K562 (cell line): ENCODE data around the gene CRX. TPM values are rescaled to one million over a fixed set of nuclear protein-coding genes. Genes with fewer than 3 reads are reported as not detected.

Experiments
- ATAC-seq: fragments of 200-7000 bp; cut with Tn5 transposase; 3 replicates; pipeline ENCODE4 v1.9.1; 2020; ENCODE audit warnings: moderate library complexity
- BruUV-seq: library from RNA; stranded (reverse); fragments of 400-500 nt; replicated peaks from 2 replicates; lab custom pipeline; 2021; lab: Mats Ljungman, UMichigan
- CTCF ChIA-PET: fragments of 300-600 bp; formaldehyde crosslinking; extraction: SDS; loops from one replicate; lab custom pipeline; 2021; ENCODE audit warnings: low intra/inter-chr PET ratio; lab: Yijun Ruan, JAX
- POLR2A ChIA-PET: fragments of 300-600, 350-650 bp; sonication (Branson Sonifier 250); formaldehyde crosslinking; extraction: SDS; loops from one replicate; lab custom pipeline; 2021; ENCODE audit warnings: antibody characterized with exemption, inconsistent platforms; lab: Yijun Ruan, JAX
- DNase-seq, 4 experiments: peaks; one replicate each; pipeline versions ENCODE4 v3.0.0 to v3.0.0-alpha.2; 2011 to 2018; ENCODE audit warnings: low spot score in 3 of 4, mixed read lengths in 3 of 4; ENCODE audit errors: extremely low read depth in 1 of 4
- FAIRE-seq: peaks from 2 replicates; lab custom pipeline; 2011; peaks lifted over from hg19 to GRCh38; lab: Jason Lieb, UNC
- H2AFZ ChIP-seq: 2 replicates; pipeline ENCODE4 v1.6.0; 2011; ENCODE audit warnings: low read depth, low read length, control low read depth, inconsistent platforms
- H3K27ac ChIP-seq: fragments of 200-600 bp; 3 replicates; pipeline ENCODE4 v1.8.0; 2011; ENCODE audit warnings: low read depth, mild to moderate bottlenecking, control low read depth, inconsistent platforms, low read length, moderate library complexity, mixed read lengths; ENCODE audit errors: extremely low read depth
- H3K27me3 ChIP-seq, 2 experiments: fragments of 300-600 bp in 1 of 2; 2 replicates in 1 of 2; 3 replicates in 1 of 2; pipeline versions ENCODE4 v1.6.0 to v1.8.0; 2011; ENCODE audit warnings: inconsistent platforms in 2 of 2, low read length in 2 of 2, mild to moderate bottlenecking in 1 of 2, mixed read lengths in 1 of 2, moderate library complexity in 1 of 2; ENCODE audit not compliant: control insufficient read depth in 2 of 2, insufficient read depth in 2 of 2
- H3K36me3 ChIP-seq: fragments of 300-600 bp; 3 replicates; pipeline ENCODE4 v1.8.0; 2011; ENCODE audit warnings: mild to moderate bottlenecking, low read length, inconsistent platforms; ENCODE audit not compliant: control insufficient read depth, insufficient read depth
- H3K4me1 ChIP-seq, 2 experiments: fragments of 200-600 bp in 1 of 2; replicated peaks in 1 of 2; 2 replicates in 1 of 2; 3 replicates in 1 of 2; pipeline versions ENCODE4 v1.5.1 to v1.8.0; 2011; ENCODE audit warnings: inconsistent platforms in 2 of 2, low read length in 2 of 2, mild to moderate bottlenecking in 1 of 2, mixed read lengths in 1 of 2, moderate library complexity in 1 of 2; ENCODE audit not compliant: control insufficient read depth in 2 of 2, insufficient read depth in 2 of 2
- H3K4me2 ChIP-seq: 2 replicates; pipeline ENCODE4 v1.6.1; 2011; ENCODE audit warnings: low read length, control low read depth, inconsistent platforms, mixed read lengths; ENCODE audit not compliant: insufficient read depth
- H3K4me3 ChIP-seq: fragments of 200-600 bp; sonication (generic), shearing (Covaris generic); 2 replicates; pipeline ENCODE4 v1.5.1; 2016; ENCODE audit warnings: control low read depth, inconsistent platforms
- H3K79me2 ChIP-seq: fragments of 200-600 bp; 3 replicates; pipeline ENCODE4 v1.8.0; 2011; ENCODE audit warnings: low read length, inconsistent platforms; ENCODE audit not compliant: control insufficient read depth, insufficient read depth
- H3K9ac ChIP-seq, 2 experiments: 2 replicates each; pipeline versions ENCODE4 v1.6.0 to v1.6.1; 2011; ENCODE audit warnings: low read depth in 2 of 2, low read length in 2 of 2, control low read depth in 1 of 2, inconsistent platforms in 1 of 2, mild to moderate bottlenecking in 1 of 2, mixed read lengths in 1 of 2; ENCODE audit not compliant: insufficient read depth in 1 of 2
- H3K9me1 ChIP-seq: one replicate; pipeline ENCODE4 v1.6.0; 2011; ENCODE audit warnings: inconsistent platforms, mild to moderate bottlenecking, low read length, moderate library complexity; ENCODE audit not compliant: control insufficient read depth, insufficient read depth
- H3K9me3 ChIP-seq: replicated peaks from 2 replicates; pipeline ENCODE4 v1.5.1; 2011; ENCODE audit warnings: low read depth, low read length, inconsistent platforms; ENCODE audit not compliant: control insufficient read depth, insufficient read depth
- H4K20me1 ChIP-seq: replicated peaks from 2 replicates; pipeline ENCODE4 v1.6.1; 2011; ENCODE audit warnings: low read length, inconsistent platforms, mixed read lengths; ENCODE audit not compliant: control insufficient read depth, insufficient read depth
- CEBPB ChIP-seq: fragments of 450-650 bp; IDR thresholded peaks from 2 replicates; pipeline ENCODE4 v1.6.1; 2016; ENCODE audit warnings: missing genetic modification characterization, missing compliant biosample characterization
- ETV1 ChIP-seq: fragments of 450-650 bp; conservative IDR thresholded peaks from 2 replicates; pipeline ENCODE4 v1.6.1; 2016; ENCODE audit warnings: missing genetic modification characterization, control low read depth, low read depth, missing compliant biosample characterization
- GABPA ChIP-seq: fragments of 200-800 bp; sonication (Bioruptor generic); conservative IDR thresholded peaks from 2 replicates; pipeline ENCODE4 v1.6.1; 2016; ENCODE audit warnings: low read depth, missing genetic modification characterization, missing compliant biosample characterization
- NR2C1 ChIP-seq, 2 experiments: fragments of 450-650 bp; IDR thresholded peaks; 2 replicates each; pipeline ENCODE4 v1.6.1; 2017; ENCODE audit warnings: mild to moderate bottlenecking in 2 of 2, antibody characterized with exemption in 1 of 2, inconsistent platforms in 1 of 2, missing compliant biosample characterization in 1 of 2, missing genetic modification characterization in 1 of 2
- NR2C2 ChIP-seq, 2 experiments: fragments of 200-800 bp in 1 of 2; sonication (Bioruptor generic) in 1 of 2; sonication (generic) in 1 of 2; formaldehyde crosslinking in 1 of 2; IDR thresholded peaks; 2 replicates each; pipeline versions ENCODE4 v1.6.1 to v1.8.0; 2016 to 2022; ENCODE audit warnings: mild to moderate bottlenecking in 1 of 2, missing compliant biosample characterization in 1 of 2, missing genetic modification characterization in 1 of 2, missing genetic modification reagents in 1 of 2
- SIRT6 ChIP-seq: IDR thresholded peaks from one replicate; pipeline ENCODE4 v1.6.1; 2012; ENCODE audit warnings: low read depth, mild to moderate bottlenecking, control low read depth, inconsistent platforms, low read length, moderate library complexity
- TAF9B ChIP-seq: fragments of 450-650 bp; IDR thresholded peaks from 2 replicates; pipeline ENCODE4 v1.6.1; 2018; ENCODE audit warnings: mild to moderate bottlenecking; ENCODE audit not compliant: partially characterized antibody
- XRCC5 ChIP-seq: fragments of 200-400 bp; formaldehyde crosslinking; IDR thresholded peaks from 2 replicates; pipeline ENCODE4 v1.6.1; 2017; ENCODE audit warnings: low read depth, mild to moderate bottlenecking, low read length
- YBX1 ChIP-seq: fragments of 450-650 bp; IDR thresholded peaks from 2 replicates; pipeline ENCODE4 v1.7.1; 2016; ENCODE audit warnings: mild to moderate bottlenecking
- ZNF384 ChIP-seq: IDR thresholded peaks from 2 replicates; pipeline ENCODE4 v1.6.1; 2012; ENCODE audit warnings: low read depth, low read length, improper control_type of control experiment
- ZNF583 ChIP-seq: fragments of 250-450 bp; sonication (Bioruptor Pico); IDR thresholded peaks from 2 replicates; pipeline ENCODE4 v1.4.0; 2020
- WGBS: fragments of 100-300 bp; shearing (Covaris generic); methylation state at CpG from one replicate; pipeline ENCODE4 v1.1.6; 2016; ENCODE audit warnings: low coverage, mixed read lengths; ENCODE audit not compliant: insufficient coverage; ENCODE audit errors: missing lambda C conversion rate; 5-methylcytosine and 5-hydroxymethylcytosine counted together
- in situ Hi-C: fragments of 300-500 bp; cut with MboI; formaldehyde crosslinking; loops from 4 replicates; pipeline ENCODE4 v1.15.0; 2018; ENCODE audit warnings: inconsistent platforms, mixed read lengths
- intact Hi-C: fragments of 100-400 bp; cut with micrococcal nuclease; formaldehyde crosslinking; loops from 2 replicates; pipeline ENCODE4 v1.14.2; 2022
- polyA plus RNA-seq, 8 experiments: library from polyadenylated mRNA; depleted of rRNA in 4 of 8; stranded (reverse) in 5 of 8; unstranded in 3 of 8; fragments of >200 nt; fragmentation: Nextera tagmentation in 2 of 8; fragmentation: Illumina TruSeq in 1 of 8; extraction: Ambion mirVana in 2 of 8; extraction: Trizol in 1 of 8; gene quantifications; 2 replicates each; pipeline versions ENCODE4 v1.2.1 to v1.2.3, GENCODE V29; 2011 to 2014; ENCODE audit warnings: inconsistent platforms in 1 of 8, missing spikeins in 1 of 8
- total RNA-seq, 7 experiments: library from RNA; depleted of rRNA in 6 of 7; stranded (reverse); fragments of >200 nt in 6 of 7; fragmentation: Illumina TruSeq in 2 of 7; extraction: Trizol in 2 of 7; gene quantifications; 2 replicates each; pipeline versions ENCODE4 v1.2.1 to v1.2.3, GENCODE V29; 2011 to 2021; ENCODE audit warnings: low replicate concordance in 1 of 7
- TF ChIP-seq, protein P1 (sequence below), 2 experiments: IDR thresholded peaks in 1 of 2; conservative IDR thresholded peaks in 1 of 2; 2 replicates each; pipeline ENCODE4 v1.6.1; 2016; ENCODE audit warnings: low read depth in 2 of 2, mild to moderate bottlenecking in 1 of 2, missing compliant biosample characterization in 1 of 2, missing genetic modification characterization in 1 of 2, moderate library complexity in 1 of 2
- TF ChIP-seq, protein P2 (sequence below): IDR thresholded peaks from 3 replicates; pipeline ENCODE4 v1.6.1; 2011; ENCODE audit warnings: borderline replicate concordance, mild to moderate bottlenecking, moderate library complexity; ENCODE audit not compliant: insufficient read length; ENCODE audit errors: extremely low read depth

CRX gene
- total and polyA plus RNA-seq, 9 of the 15 experiments (the other 6 are each of a cell fraction or from before 2014, with no cell fraction given), result 0.01 TPM; not detected in 8

DNA sequence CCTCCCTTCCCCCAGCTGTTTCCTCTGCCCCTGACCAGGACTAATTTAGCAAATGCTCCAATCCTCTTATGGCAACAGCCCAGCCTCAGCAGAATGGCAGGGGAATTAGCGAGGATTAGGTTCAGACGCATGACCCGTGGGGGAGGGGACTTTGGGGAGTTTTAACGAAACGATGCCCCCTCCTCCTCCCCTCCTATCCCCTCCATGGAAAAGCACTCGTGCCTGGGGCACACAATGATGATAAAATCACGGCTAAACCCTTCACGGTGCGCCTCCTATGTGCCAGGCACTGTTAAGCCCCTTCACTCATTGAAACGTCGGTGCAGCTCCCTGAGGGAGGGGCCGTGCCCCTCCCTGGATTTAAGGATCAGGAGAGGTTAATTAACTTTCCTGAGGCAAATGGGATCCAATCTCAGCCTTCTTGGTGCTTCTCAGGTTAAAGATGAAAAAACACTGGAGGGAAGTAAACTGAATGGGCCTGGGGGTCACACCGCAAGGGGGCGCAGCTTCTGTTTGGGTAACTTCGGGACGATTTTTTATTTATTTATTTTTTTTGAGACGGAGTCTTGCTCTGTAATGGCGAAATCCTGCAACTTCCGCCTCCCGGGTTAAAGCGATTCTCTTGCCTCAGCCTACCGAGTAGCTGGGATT, 27.2 kb downstream of the CRX start:
- CTCF ChIA-PET, result interaction anchor here (1.5 kb wide), 1 partner anchor 35 kb away, joined by 4 read pairs; no protein-coding TSS in a partner anchor
- POLR2A ChIA-PET, result interaction anchor here (0.6 to 2.4 kb wide), 2 partner anchors 23 to 152 kb away, joined by 3 to 6 read pairs; no protein-coding TSS in a partner anchor
- peaks cover 2% of the 10 kb centered on the region for H3K9me1 ChIP-seq
- peaks cover 2 to 4% of the 10 kb centered on the region in 2 experiments; a peak in 2 of 5 replicates for H3K27me3 ChIP-seq
- peaks cover 0 to 2% of the 10 kb centered on the region in 2 experiments; a peak in 1 of 5 replicates for H3K4me1 ChIP-seq
- H3K4me2 ChIP-seq, result peak overlapping the region; percentile 78
- H3K4me3 ChIP-seq, result peak overlapping the region; percentile 26
- H3K9me3 ChIP-seq, result no peaks in the 10 kb centered on the region
- peak overlapping the region; percentile 6 to 39; a peak in 2 of 4 replicates for H3K9ac ChIP-seq
- no peaks in the 10 kb centered on the region for H4K20me1 ChIP-seq
- H3K79me2 ChIP-seq, result no peaks in the 10 kb centered on the region
- peak; percentile 76 for ATAC-seq
- WGBS, result 1% methylated on average over 21 of the region's 22 CpGs
- H3K27ac ChIP-seq, result no peak overlapping the region
- H2AFZ ChIP-seq, result peak overlapping the region; percentile 87
- in situ Hi-C loops, result no loop called here
- no peaks in the 10 kb centered on the region for H3K36me3 ChIP-seq
- BruUV-seq, result no TSS peak
- FAIRE-seq, result peak; percentile 40
- intact Hi-C loops, result no loop called here
- peak; percentile 62 to 74 (median 68) for DNase-seq
- TF ChIP-seq ZNF583 (CRISPR knock-in tag) (no peak), ZNF384 (peak; percentile 89), TAF9B (no peak), SIRT6 (no peak), ETV1 (tag) (0 out of 2 replicates have a peak, but pooled peaks have one; percentile 22), CEBPB (peak; percentile 38; the same call in 1 of the 2 replicates), XRCC5 (0 out of 2 replicates have a peak, but pooled peaks have one; percentile 12), YBX1 (no peak), NR2C1 (IDR thresholded peaks at IDR 0.05) (no peak), NR2C1 (tag; IDR thresholded peaks at IDR 0.05) (peak; percentile 26; the same call in 1 of the 2 replicates), GABPA (tag) (peak; percentile 63), NR2C2 (CRISPR knock-in tag; IDR thresholded peaks at IDR 0.05) (no peak), NR2C2 (tag; IDR thresholded peaks at IDR 0.05) (peak; percentile 41; the same call in 1 of the 2 replicates)
- TF ChIP-seq, protein P1, sequence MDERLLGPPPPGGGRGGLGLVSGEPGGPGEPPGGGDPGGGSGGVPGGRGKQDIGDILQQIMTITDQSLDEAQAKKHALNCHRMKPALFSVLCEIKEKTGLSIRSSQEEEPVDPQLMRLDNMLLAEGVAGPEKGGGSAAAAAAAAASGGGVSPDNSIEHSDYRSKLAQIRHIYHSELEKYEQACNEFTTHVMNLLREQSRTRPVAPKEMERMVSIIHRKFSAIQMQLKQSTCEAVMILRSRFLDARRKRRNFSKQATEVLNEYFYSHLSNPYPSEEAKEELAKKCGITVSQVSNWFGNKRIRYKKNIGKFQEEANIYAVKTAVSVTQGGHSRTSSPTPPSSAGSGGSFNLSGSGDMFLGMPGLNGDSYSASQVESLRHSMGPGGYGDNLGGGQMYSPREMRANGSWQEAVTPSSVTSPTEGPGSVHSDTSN (CRISPR knock-in tag; IDR thresholded peaks at IDR 0.05; ENCODE audit: low read depth), result no peak
- TF ChIP-seq, protein P1 (tag; conservative IDR thresholded peaks at IDR 0.05; ENCODE audit: low read depth), result no peak
- TF ChIP-seq, protein P2, sequence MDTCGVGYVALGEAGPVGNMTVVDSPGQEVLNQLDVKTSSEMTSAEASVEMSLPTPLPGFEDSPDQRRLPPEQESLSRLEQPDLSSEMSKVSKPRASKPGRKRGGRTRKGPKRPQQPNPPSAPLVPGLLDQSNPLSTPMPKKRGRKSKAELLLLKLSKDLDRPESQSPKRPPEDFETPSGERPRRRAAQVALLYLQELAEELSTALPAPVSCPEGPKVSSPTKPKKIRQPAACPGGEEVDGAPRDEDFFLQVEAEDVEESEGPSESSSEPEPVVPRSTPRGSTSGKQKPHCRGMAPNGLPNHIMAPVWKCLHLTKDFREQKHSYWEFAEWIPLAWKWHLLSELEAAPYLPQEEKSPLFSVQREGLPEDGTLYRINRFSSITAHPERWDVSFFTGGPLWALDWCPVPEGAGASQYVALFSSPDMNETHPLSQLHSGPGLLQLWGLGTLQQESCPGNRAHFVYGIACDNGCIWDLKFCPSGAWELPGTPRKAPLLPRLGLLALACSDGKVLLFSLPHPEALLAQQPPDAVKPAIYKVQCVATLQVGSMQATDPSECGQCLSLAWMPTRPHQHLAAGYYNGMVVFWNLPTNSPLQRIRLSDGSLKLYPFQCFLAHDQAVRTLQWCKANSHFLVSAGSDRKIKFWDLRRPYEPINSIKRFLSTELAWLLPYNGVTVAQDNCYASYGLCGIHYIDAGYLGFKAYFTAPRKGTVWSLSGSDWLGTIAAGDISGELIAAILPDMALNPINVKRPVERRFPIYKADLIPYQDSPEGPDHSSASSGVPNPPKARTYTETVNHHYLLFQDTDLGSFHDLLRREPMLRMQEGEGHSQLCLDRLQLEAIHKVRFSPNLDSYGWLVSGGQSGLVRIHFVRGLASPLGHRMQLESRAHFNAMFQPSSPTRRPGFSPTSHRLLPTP, result peak; percentile 58
